Keratinocyte (primary cell): ENCODE measurements around the gene FLNC. TPM values are rescaled to one million over a fixed set of nuclear protein-coding genes. Genes with fewer than 3 reads are reported as not detected.
A peak's percentile ranks its signal among the peaks of the same experiment; 100 is the strongest.

Experiments
- DNase-seq: peaks from one replicate; pipeline ENCODE4 v3.0.0-alpha.2; 2011; ENCODE audit warnings: low read depth, missing footprints, low spot score
- FAIRE-seq: peaks from 2 replicates; lab custom pipeline; 2011; peaks lifted over from hg19 to GRCh38; lab: Jason Lieb, UNC
- H2AFZ ChIP-seq: 2 replicates; pipeline ENCODE4 v1.6.0; 2012; ENCODE audit warnings: low read length, control low read depth, inconsistent platforms; ENCODE audit not compliant: control insufficient read depth
- H3K27ac ChIP-seq: 2 replicates; pipeline ENCODE4 v1.5.1; 2011; ENCODE audit warnings: low read length; ENCODE audit not compliant: control insufficient read depth, insufficient read depth
- H3K27me3 ChIP-seq: 3 replicates; pipeline ENCODE4 v1.6.0; 2011; ENCODE audit warnings: low read length; ENCODE audit not compliant: control insufficient read depth, insufficient read depth; ENCODE audit errors: extremely low read depth
- H3K36me3 ChIP-seq, 2 experiments: 2 replicates in 1 of 2; 3 replicates in 1 of 2; pipeline ENCODE4 v1.5.1; 2011; ENCODE audit warnings: low read length in 2 of 2, mild to moderate bottlenecking in 1 of 2; ENCODE audit not compliant: control insufficient read depth in 2 of 2, insufficient read depth in 2 of 2; ENCODE audit errors: extremely low read depth in 1 of 2
- H3K4me1 ChIP-seq: 3 replicates; pipeline ENCODE4 v1.5.1; 2011; ENCODE audit warnings: low read length; ENCODE audit not compliant: control insufficient read depth, insufficient read depth; ENCODE audit errors: extremely low read depth
- H3K4me2 ChIP-seq: 3 replicates; pipeline ENCODE4 v1.6.0; 2011; ENCODE audit warnings: low read depth, low read length; ENCODE audit not compliant: control insufficient read depth, insufficient read depth; ENCODE audit errors: extremely low read depth
- H3K4me3 ChIP-seq, 3 experiments: fragments of 200-600 bp in 1 of 3; sonication (generic) in 1 of 3; 2 replicates in 2 of 3; 3 replicates in 1 of 3; pipeline ENCODE4 v1.5.1; 2011 to 2016; ENCODE audit warnings: low read length in 3 of 3, mild to moderate bottlenecking in 3 of 3, control low read depth in 2 of 3, inconsistent platforms in 1 of 3, low read depth in 1 of 3, mixed read lengths in 1 of 3, mixed run types in 1 of 3, moderate library complexity in 1 of 3; ENCODE audit not compliant: control insufficient read depth in 2 of 3, insufficient read depth in 2 of 3; ENCODE audit errors: extremely low read depth in 1 of 3
- H3K79me2 ChIP-seq: 2 replicates; pipeline ENCODE4 v1.6.0; 2012; ENCODE audit warnings: low read length; ENCODE audit not compliant: control insufficient read depth, insufficient read depth
- H3K9ac ChIP-seq: 3 replicates; pipeline ENCODE4 v1.6.0; 2011; ENCODE audit warnings: low read length; ENCODE audit not compliant: control insufficient read depth, insufficient read depth; ENCODE audit errors: extremely low read depth
- H3K9me1 ChIP-seq: 3 replicates; pipeline ENCODE4 v1.6.0; 2011; ENCODE audit warnings: low read length; ENCODE audit not compliant: control insufficient read depth, insufficient read depth; ENCODE audit errors: extremely low read depth
- H3K9me3 ChIP-seq: 2 replicates; pipeline ENCODE4 v1.5.1; 2012; ENCODE audit warnings: low read depth, low read length; ENCODE audit not compliant: control insufficient read depth
- H4K20me1 ChIP-seq: 3 replicates; pipeline ENCODE4 v1.6.0; 2011; ENCODE audit warnings: low read length; ENCODE audit not compliant: control insufficient read depth, insufficient read depth; ENCODE audit errors: extremely low read depth
- CTCF ChIP-seq, 3 experiments: IDR thresholded peaks in 1 of 3; conservative IDR thresholded peaks in 1 of 3; optimal IDR thresholded peaks in 1 of 3; 2 replicates in 2 of 3; 3 replicates in 1 of 3; pipeline versions ENCODE3 to v1.5.1; 2011; ENCODE audit warnings: low read length in 3 of 3, mild to moderate bottlenecking in 3 of 3, moderate library complexity in 2 of 3, control low read depth in 1 of 3, inconsistent platforms in 1 of 3; ENCODE audit not compliant: insufficient read depth in 2 of 3; ENCODE audit errors: extremely low read depth in 1 of 3
- EZH2 ChIP-seq: IDR thresholded peaks from one replicate; pipeline ENCODE4 v1.6.1; 2012; ENCODE audit warnings: inconsistent platforms, mild to moderate bottlenecking, low read length, moderate library complexity
- dilution Hi-C: fragments of 300-500 bp; cut with MboI; formaldehyde crosslinking; loops from one replicate; pipeline ENCODE4 v1.7.0; 2020; ENCODE audit warnings: low sequenced_read_pairs; ENCODE audit not compliant: extremely low pct_ligation_motif_present
- polyA plus RNA-seq, 5 experiments: library from polyadenylated mRNA; depleted of rRNA in 3 of 5; stranded (reverse) in 3 of 5; stranded (forward) in 1 of 5; unstranded in 1 of 5; fragments of >200 nt; gene quantifications; 1 replicate in 1 of 5; 2 replicates in 3 of 5; 3 replicates in 1 of 5; pipeline versions ENCODE4 v1.2.1 to v1.2.3, GENCODE V29; 2011 to 2012; ENCODE audit warnings: missing spikeins in 2 of 5, low read depth in 1 of 5, low replicate concordance in 1 of 5

Gene FLNC
- polyA plus RNA-seq, 1 donor (not counting 4 experiments of a cell fraction or from before 2014, with no cell fraction given): 0.03 TPM

GRCh38 chr7:128790315-128791041, 39.7 kb upstream of the FLNC start:
- Histone ChIP-seq H3K27me3 (peaks cover 28% of the 10 kb centered on the region), H3K27ac (no peak overlapping the region), H3K4me2 (peak overlapping the region; percentile 79), H3K9me1 (no peaks in the 10 kb centered on the region), H2AFZ (peak overlapping the region; percentile 80), H3K36me3 (no peaks in the 10 kb centered on the region), H4K20me1 (no peaks in the 10 kb centered on the region), H3K4me3 (peak overlapping the region; percentile 62 to 70 (median 69)), H3K4me1 (no peaks in the 10 kb centered on the region), H3K9me3 (no peaks in the 10 kb centered on the region), H3K79me2 (no peaks in the 10 kb centered on the region), H3K9ac (peak overlapping the region; percentile 51)
- dilution Hi-C loops: no loop called here
- FAIRE-seq (no peak), DNase-seq (no peak)
- TF ChIP-seq CTCF (optimal IDR thresholded peaks at IDR 0.05 in 1 of 3, IDR thresholded peaks at IDR 0.05 in 1 of 3, conservative IDR thresholded peaks at IDR 0.05 in 1 of 3; ENCODE audit: extremely low read depth in 1 of 3, insufficient read depth in 2 of 3, low read length in 3 of 3) (no peak), EZH2 (no peak)

GRCh38 chr7:128791121-128791971, 38.9 kb upstream of the FLNC start, which contains the start of gene CCDC136:
Gene CCDC136, plus strand, starts transcription at chr7:128791968. Its CDS starts 444 bp downstream, at chr7:128792412.
- Histone ChIP-seq H3K79me2 (no peaks in the 10 kb centered on the region), H3K9ac (peak within 1 kb of the TSS; percentile 51), H3K27me3 (peaks cover 28% of the 10 kb centered on the region), H3K27ac (no peak within 1 kb of the TSS), H4K20me1 (no peaks in the 10 kb centered on the region), H3K36me3 (no peaks in the 10 kb centered on the region), H3K9me3 (no peaks in the 10 kb centered on the region), H3K9me1 (no peaks in the 10 kb centered on the region), H3K4me2 (peak within 1 kb of the TSS; percentile 79), H2AFZ (peak within 1 kb of the TSS; percentile 81), H3K4me3 (peak within 1 kb of the TSS; percentile 62 to 70 (median 69)), H3K4me1 (no peaks in the 10 kb centered on the region)
- TF ChIP-seq EZH2 (no peak), CTCF (optimal IDR thresholded peaks at IDR 0.05 in 1 of 3, IDR thresholded peaks at IDR 0.05 in 1 of 3, conservative IDR thresholded peaks at IDR 0.05 in 1 of 3; ENCODE audit: extremely low read depth in 1 of 3, insufficient read depth in 2 of 3, low read length in 3 of 3) (no peak)
- FAIRE-seq: no peak
- DNase-seq: no peak
- dilution Hi-C loops: no loop called here
